DOHH2 (cell line): ENCODE data around the gene PARP15.

Experiments used
- H3F3A ChIP-seq: fragments of 200-600 bp; sonication (generic), shearing (Covaris generic); 2 replicates; pipeline ENCODE4 v1.6.0; 2016; ENCODE audit warnings: antibody characterized with exemption, mild to moderate bottlenecking; ENCODE audit not compliant: control insufficient read depth, insufficient read depth
- H3K27ac ChIP-seq: fragments of 200-600 bp; sonication (generic); 2 replicates; pipeline ENCODE4 v1.5.1; 2014; ENCODE audit warnings: low read depth, mild to moderate bottlenecking, low read length, moderate library complexity
- H3K27me3 ChIP-seq: fragments of 200-600 bp; sonication (generic); 2 replicates; pipeline ENCODE4 v1.6.1; 2014; ENCODE audit warnings: mild to moderate bottlenecking, low read length, mixed read lengths; ENCODE audit not compliant: control insufficient read depth
- H3K36me3 ChIP-seq: fragments of 200-600 bp; sonication (generic); 2 replicates; pipeline ENCODE4 v1.6.1; 2014; ENCODE audit warnings: mild to moderate bottlenecking, low read length, moderate library complexity, mixed read lengths; ENCODE audit not compliant: control insufficient read depth
- H3K4me1 ChIP-seq: fragments of 200-600 bp; sonication (generic); 2 replicates; pipeline ENCODE4 v1.6.1; 2014; ENCODE audit warnings: mild to moderate bottlenecking, low read length, mixed read lengths; ENCODE audit not compliant: control insufficient read depth
- H3K4me2 ChIP-seq: fragments of 200-600 bp; sonication (generic); 2 replicates; pipeline ENCODE4 v1.6.0; 2014; ENCODE audit warnings: mild to moderate bottlenecking, low read length, moderate library complexity
- H3K4me3 ChIP-seq: fragments of 200-600 bp; sonication (generic); 2 replicates; pipeline ENCODE4 v1.5.1; 2014; ENCODE audit warnings: mild to moderate bottlenecking, low read length, mixed read lengths
- H3K79me2 ChIP-seq: fragments of 200-600 bp; sonication (generic); 2 replicates; pipeline ENCODE4 v1.6.1; 2014; ENCODE audit warnings: mild to moderate bottlenecking, low read length, mixed read lengths; ENCODE audit not compliant: control insufficient read depth
- H3K9me2 ChIP-seq: fragments of 200-600 bp; sonication (generic); replicated peaks from 2 replicates; pipeline ENCODE4 v1.6.1; 2014; ENCODE audit warnings: mild to moderate bottlenecking, low read length, mixed read lengths; ENCODE audit not compliant: control insufficient read depth
- H3K9me3 ChIP-seq: fragments of 200-600 bp; sonication (generic); 2 replicates; pipeline ENCODE4 v1.6.1; 2014; ENCODE audit warnings: antibody characterized with exemption, low read length, mixed read lengths; ENCODE audit not compliant: control insufficient read depth, insufficient read depth
- H4K20me1 ChIP-seq: fragments of 200-600 bp; sonication (generic); 2 replicates; pipeline ENCODE4 v1.6.0; 2014; ENCODE audit warnings: low read depth, mild to moderate bottlenecking, antibody characterized with exemption, low read length, moderate library complexity; ENCODE audit not compliant: control insufficient read depth, insufficient read depth
- CTCF ChIP-seq: fragments of 200-600 bp; sonication (generic); IDR thresholded peaks from one replicate; pipeline ENCODE4 v1.5.1; 2014; ENCODE audit warnings: antibody characterized with exemption, mild to moderate bottlenecking, low read depth, low read length; ENCODE audit not compliant: poor library complexity, severe bottlenecking
- EZH2phosphoT487 ChIP-seq: fragments of 200-600 bp; sonication (generic); IDR thresholded peaks from 2 replicates; pipeline ENCODE4 v1.6.1; 2017; ENCODE audit warnings: borderline replicate concordance, mild to moderate bottlenecking, antibody characterized with exemption, low read length, moderate library complexity, mixed read lengths

PARP15 gene

DNA sequence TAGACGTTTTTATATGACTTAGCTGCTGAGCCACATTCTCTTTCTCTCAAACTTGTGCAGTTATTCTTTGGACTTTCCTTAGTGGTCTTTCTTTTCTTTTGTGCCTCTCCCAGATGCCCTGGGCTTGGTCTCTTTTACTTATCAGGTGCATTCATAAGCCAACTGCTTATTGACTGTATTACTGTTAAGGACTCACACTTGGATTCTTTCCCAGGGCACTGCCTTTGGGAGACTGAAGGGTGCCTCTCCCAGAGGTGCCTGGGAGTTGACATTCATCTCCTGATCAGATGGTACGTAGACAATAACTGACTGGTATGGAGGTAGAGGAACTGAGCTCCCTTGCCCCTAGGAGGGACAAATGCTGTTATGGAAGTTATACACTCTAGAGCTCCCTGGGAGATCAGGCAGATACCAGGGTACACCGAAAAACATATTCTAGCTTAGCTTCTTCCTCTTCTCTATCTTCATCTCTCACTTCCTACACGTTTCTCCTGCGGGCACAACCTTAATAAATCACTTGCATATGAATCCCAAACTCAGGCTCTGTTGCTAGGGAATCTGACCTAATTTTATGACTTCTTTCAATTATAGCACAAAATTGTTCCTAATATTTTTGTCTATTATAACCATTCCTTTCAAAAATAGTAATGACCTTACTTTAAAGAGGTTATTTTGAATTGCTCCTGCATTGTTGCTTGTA is 24.7 kb downstream of the PARP15 start:
- H3F3A ChIP-seq, result no peaks in the 10 kb centered on the region
- no peaks in the 10 kb centered on the region for H3K79me2 ChIP-seq
- H3K9me2 ChIP-seq, result no peaks in the 10 kb centered on the region
- TF ChIP-seq EZH2phosphoT487 (no peak), CTCF (no peak)
- H3K4me3 ChIP-seq, result no peak overlapping the region
- no peak overlapping the region for H3K27ac ChIP-seq
- H3K27me3 ChIP-seq, result 0 out of 2 replicates have a peak, but pooled peaks cover 6% of the 10 kb centered on the region
- no peaks in the 10 kb centered on the region for H3K9me3 ChIP-seq
- H3K4me2 ChIP-seq, result no peak overlapping the region
- H3K36me3 ChIP-seq, result no peaks in the 10 kb centered on the region
- no peaks in the 10 kb centered on the region for H4K20me1 ChIP-seq
- no peaks in the 10 kb centered on the region for H3K4me1 ChIP-seq

DNA sequence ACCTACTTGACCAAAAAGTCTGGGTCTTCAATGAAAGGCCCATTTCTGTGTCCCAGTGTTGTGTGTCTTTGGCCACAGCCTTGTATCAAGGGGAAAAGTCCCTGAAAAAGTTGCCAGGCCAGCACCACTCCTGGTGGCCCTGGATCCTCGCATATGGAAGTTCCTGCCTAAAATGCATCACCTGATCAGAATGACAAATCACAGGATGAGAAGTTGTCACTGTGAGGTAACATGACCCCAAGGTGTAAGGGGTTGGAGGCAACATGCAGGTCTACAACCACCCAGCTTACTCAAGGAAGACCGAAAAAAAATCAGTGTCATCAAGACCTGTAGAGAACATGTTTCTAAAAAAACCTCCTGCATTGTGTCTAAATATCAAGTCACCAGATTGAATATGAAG is 25.6 kb downstream of the PARP15 start:
- no peaks in the 10 kb centered on the region for H3K9me2 ChIP-seq
- 0 out of 2 replicates have a peak, but pooled peaks cover 6% of the 10 kb centered on the region for H3K27me3 ChIP-seq
- TF ChIP-seq EZH2phosphoT487 (no peak), CTCF (no peak)
- H3K4me3 ChIP-seq, result no peak overlapping the region
- no peaks in the 10 kb centered on the region for H4K20me1 ChIP-seq
- no peaks in the 10 kb centered on the region for H3F3A ChIP-seq
- no peaks in the 10 kb centered on the region for H3K79me2 ChIP-seq
- no peak overlapping the region for H3K4me2 ChIP-seq
- no peaks in the 10 kb centered on the region for H3K9me3 ChIP-seq
- no peaks in the 10 kb centered on the region for H3K36me3 ChIP-seq
- H3K4me1 ChIP-seq, result no peaks in the 10 kb centered on the region
- no peak overlapping the region for H3K27ac ChIP-seq

GRCh38 chr3:122606330-122606729 is 28.9 kb downstream of the PARP15 start:
- no peak overlapping the region for H3K27ac ChIP-seq
- H4K20me1 ChIP-seq, result no peaks in the 10 kb centered on the region
- H3F3A ChIP-seq, result no peaks in the 10 kb centered on the region
- no peaks in the 10 kb centered on the region for H3K79me2 ChIP-seq
- TF ChIP-seq CTCF (no peak), EZH2phosphoT487 (no peak)
- H3K27me3 ChIP-seq, result 0 out of 2 replicates have a peak, but pooled peaks cover 6% of the 10 kb centered on the region
- H3K9me2 ChIP-seq, result no peaks in the 10 kb centered on the region
- no peaks in the 10 kb centered on the region for H3K36me3 ChIP-seq
- H3K4me3 ChIP-seq, result no peak overlapping the region
- H3K9me3 ChIP-seq, result no peaks in the 10 kb centered on the region
- no peak overlapping the region for H3K4me2 ChIP-seq
- H3K4me1 ChIP-seq, result no peaks in the 10 kb centered on the region
